Fibroblast of skin of left biceps (primary cell): Measurements from ENCODE around the gene TNFSF11.
"Not testable (repeated sequence)": the region's sequence is repeated elsewhere in the genome, so short reads cannot be mapped to it uniquely, and the experiment has no call there.

Experiments used
- DNase-seq, 2 experiments: peaks; one replicate each; pipeline ENCODE4 v3.0.0-alpha.2; 2013; ENCODE audit warnings: low read depth in 2 of 2

Gene TNFSF11

GRCh38 chr13:42574011-42574410 lies at the start of gene TNFSF11:
TNFSF11 (plus strand) TSS chr13:42574152; CDS start chr13:42574304, 152 bp downstream.
- no peak for DNase-seq

- no peak for DNase-seq
Observed at GRCh38 chr13:42524487-42525034, 49.4 kb upstream of the TNFSF11 start.

GRCh38 chr13:42525035-42525504 lies 48.9 kb upstream of the TNFSF11 start:
- peak; percentile 13 to 15 for DNase-seq

DNA sequence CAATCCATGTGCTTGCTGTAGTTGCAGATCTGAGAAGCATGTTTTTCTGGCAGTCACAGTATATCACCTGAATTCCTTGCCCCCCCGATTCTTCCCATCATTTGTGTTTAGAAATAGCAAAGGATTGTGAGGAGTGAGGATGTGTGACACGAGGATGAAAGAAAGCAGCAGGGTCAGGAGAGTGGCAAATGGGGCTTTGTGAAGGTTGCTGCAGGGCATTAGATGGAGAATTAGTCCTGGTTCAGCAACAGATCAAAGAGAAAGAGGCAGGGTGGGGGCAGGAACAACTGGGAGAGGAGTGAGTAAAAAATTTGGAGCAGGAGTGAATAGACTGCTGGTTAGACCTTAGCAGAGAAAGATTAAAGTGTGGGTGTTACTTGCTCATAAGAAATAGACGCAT lies 47.7 kb upstream of the TNFSF11 start:
- no peak for DNase-seq

DNA sequence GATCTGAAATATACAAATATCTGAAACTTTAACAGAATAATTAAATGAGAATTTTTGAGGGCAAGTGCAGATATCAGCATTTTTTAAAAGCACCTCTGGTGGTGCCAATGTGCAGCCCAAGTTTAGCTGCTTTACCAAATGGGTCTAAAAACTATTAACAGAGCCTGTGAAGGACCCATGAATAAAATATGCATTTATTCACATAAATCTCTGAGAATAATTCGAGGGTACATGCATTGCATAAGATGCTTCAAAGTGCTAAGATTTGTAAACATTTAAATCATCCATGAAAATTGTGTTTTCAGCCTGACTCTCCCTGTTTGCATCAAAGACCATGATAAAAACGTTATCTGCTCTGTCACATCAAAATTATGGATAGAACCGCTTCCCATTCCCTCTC lies 47.1 kb upstream of the TNFSF11 start:
- no peak for DNase-seq

DNA sequence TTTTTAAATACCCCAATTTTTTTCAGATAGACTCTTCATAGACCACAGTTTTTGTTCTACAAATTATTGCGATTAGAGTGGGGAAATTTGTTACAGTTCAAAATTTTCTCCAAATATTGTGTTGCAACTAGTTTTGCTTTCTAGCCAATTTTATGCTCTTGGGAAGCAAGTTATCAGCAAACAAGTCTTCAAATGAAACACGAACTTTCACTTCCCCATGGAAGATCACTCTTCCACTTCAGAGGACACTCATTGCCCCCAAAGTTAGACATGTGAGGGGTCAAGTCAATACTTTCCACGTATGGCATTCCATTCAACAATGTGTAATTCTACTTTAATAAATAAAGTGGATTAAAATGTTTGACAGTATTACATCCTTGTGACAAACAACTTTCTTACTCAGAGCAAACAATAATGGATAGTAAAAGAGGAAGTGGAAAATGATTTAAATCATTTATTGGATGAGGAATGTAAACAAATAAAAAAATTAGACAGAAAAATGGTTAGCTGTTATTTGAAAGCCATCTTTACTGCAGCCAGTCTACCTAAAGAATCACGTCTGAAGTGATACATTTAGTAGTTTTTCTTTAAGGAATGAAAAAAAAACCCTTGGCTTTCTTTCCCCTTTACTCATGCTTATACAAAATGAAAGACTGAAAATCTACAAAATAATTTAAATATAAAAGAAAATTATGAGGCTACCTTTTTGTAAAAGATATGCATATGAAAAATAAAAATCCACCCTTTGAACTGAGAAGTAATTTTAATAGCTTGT lies 41.2 kb upstream of the TNFSF11 start:
- DNase-seq: no peak

- DNase-seq: no peak
Observed at GRCh38 chr13:42533336-42533591, 40.7 kb upstream of the TNFSF11 start.

DNA sequence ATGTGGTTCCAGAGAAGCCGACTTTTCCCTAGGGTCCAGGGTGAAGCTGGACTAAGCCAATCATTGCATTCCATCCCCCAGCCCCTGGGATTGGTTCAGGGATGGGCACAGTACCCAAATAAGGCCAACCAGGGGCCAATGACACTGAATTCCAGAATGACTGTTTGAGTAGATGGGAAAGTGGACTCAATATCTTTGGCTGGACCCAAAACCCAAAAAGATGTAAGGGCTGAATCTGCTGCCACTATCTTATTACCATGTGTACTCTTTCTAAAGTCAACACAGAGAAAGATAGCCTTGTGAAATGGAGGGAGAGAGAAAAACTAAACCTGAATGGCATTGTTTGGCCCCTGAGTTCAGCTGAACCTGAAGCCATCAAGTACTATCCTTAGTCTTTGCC lies 39.2 kb upstream of the TNFSF11 start:
- no peak for DNase-seq

DNA sequence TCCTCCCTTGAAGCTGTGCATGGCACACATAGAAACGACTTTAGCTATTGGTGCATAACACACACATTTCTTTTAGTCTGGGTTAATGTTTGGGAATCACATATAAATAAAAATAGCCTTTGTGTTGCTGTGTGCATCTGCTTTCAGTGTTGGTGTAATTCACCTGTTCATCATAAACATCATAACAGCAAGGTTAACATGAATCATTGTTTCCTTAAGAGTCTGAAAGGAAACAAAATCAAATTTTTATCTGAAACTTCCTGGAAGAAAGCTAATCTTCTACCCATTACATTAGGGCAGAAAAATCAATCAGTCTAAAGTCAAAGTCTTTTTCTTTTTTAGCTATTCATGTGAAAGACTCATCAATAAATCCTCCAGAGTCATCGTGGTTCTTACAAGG lies 35.0 kb upstream of the TNFSF11 start:
- DNase-seq: no peak

DNA sequence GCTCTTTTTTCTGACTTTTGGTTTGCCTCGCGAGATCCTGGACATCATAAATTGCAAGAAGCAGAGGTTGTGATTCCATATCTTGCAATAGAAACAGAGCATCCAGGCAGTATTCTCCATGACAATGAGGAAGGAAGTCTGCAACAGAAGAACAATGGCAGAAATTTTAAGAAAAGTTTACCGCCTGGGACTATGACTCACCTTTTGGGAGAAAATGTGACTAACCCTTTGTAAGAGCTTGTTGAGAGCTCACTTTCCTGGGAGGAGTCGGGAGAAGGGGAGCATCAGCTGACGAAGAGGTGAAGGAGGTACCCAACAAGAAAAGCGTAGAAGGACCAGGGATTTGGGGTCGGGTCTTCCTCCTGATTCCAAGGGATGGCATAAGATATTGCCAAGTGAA lies 34.3 kb upstream of the TNFSF11 start:
- DNase-seq: no peak

GRCh38 chr13:42543215-42543797 lies 30.6 kb upstream of the TNFSF11 start:
- no peak for DNase-seq

- DNase-seq: no peak
Observed at GRCh38 chr13:42544246-42544926, 29.6 kb upstream of the TNFSF11 start.

DNA sequence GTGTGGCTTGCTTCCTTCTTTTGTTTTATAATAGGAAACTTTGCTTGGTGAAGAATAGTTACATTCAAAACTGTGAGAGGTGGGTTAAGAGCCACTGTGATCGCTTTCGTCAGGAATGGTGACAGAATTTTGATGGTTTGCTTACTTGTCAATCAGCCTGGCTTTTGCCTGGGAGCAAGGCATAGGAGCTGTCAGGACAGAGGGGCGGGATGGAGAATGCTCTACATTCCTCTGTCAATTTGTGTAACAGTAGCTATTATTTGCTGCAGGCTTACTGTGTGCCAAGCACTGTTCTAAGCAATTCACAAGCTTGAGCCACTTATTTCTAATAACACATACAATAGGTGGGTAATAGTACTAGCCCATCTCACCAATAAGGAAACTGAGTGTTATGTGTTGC lies 28.1 kb upstream of the TNFSF11 start:
- DNase-seq: no peak

DNA sequence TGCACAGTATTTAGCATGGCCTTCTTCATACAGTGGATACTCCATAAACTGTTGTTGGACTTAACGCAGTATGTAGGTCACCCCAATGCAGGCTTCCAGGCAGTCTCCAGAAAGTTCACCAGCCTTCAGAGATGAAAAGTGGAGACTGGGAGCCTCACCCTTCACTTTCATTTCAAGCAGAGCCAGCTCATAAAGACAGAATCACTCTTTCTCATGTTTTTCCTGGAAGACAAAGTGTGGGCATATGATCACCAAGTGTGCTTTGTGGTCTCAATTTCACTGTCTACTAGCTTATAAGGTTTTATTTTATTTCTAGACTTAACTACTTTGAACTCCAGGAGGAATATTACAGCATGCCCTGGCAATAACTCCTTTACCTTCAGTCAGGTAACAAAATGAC lies 26.3 kb upstream of the TNFSF11 start:
- no peak for DNase-seq

GRCh38 chr13:42548731-42549551 lies 25.0 kb upstream of the TNFSF11 start:
- no peak for DNase-seq

DNA sequence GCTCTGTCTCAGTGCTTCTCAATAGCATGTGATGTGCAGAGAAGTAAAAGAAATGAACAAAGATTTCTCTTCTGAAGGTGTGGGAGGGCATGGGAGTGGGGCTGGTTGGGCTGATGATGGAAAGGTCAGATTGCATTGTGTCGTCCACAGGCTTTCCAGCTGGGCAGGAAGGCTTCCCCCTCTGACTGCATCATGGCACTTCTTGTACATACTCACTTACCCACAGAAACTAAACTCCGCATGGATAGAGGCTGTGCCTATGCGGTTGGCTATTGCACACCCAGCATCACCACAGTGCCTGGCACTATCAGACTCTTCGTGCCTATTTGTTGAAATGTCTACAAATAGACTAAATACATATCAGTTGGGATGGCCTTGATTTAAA lies 24.4 kb upstream of the TNFSF11 start:
- no peak for DNase-seq

- DNase-seq: no peak
Observed at GRCh38 chr13:42551611-42552010, 22.3 kb upstream of the TNFSF11 start.

- DNase-seq: no peak
Observed at GRCh38 chr13:42553098-42554046, 20.6 kb upstream of the TNFSF11 start.

GRCh38 chr13:42559057-42559456 lies 14.9 kb upstream of the TNFSF11 start:
- no peak for DNase-seq

GRCh38 chr13:42559573-42560218 lies 14.3 kb upstream of the TNFSF11 start:
- not testable (repeated sequence) for DNase-seq
